ENCODE measurements around the gene AR.

DNA sequence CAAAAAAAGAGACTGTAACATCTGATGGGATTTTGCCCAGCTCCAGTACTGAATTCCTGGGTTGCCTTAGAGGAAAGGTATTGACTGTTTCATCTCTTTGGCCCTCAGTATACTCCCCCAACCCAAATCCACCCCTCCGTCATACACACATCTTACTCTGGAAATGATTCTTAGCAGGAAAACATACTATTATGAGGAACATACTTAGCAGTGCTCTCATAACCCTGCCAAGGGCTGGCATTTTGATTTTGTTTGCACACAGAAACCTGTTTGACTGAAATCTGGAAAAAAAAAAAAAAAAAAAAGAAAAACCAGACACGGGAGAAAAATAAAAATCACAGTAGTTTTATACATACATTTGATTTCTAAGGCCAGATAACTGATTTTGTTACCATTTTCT is 19.4 kb upstream of the AR start:
- TF ChIP-seq CTCF (IDR thresholded peaks at IDR 0.05) (no peak), POLR2A (IDR thresholded peaks at IDR 0.05) (no peak)

All from body of pancreas (tissue), 4 donors.